Neural progenitor cell (in vitro differentiated cells): ENCODE data around the gene PADI3. TPM values are rescaled to one million over a fixed set of nuclear protein-coding genes. Genes with fewer than 3 reads are reported as not detected.

Experiments
- DNase-seq: peaks from one replicate; pipeline ENCODE4 v3.0.0-alpha.2; 2016; ENCODE audit warnings: low spot score
- H2AFZ ChIP-seq: fragments of 200-600 bp; sonication (generic); replicated peaks from 2 replicates; pipeline ENCODE4 v1.6.1; 2016; ENCODE audit warnings: antibody characterized with exemption
- H3F3A ChIP-seq: fragments of 200-600 bp; sonication (generic); 2 replicates; pipeline ENCODE4 v1.6.1; 2016; ENCODE audit warnings: antibody characterized with exemption, low read depth
- H3K27ac ChIP-seq: fragments of 200-600 bp; sonication (generic); 2 replicates; pipeline ENCODE4 v1.5.1; 2016; ENCODE audit warnings: mild to moderate bottlenecking
- H3K27me3 ChIP-seq: fragments of 200-600 bp; sonication (generic); 2 replicates; pipeline ENCODE4 v1.6.1; 2016; ENCODE audit warnings: mild to moderate bottlenecking, moderate library complexity
- H3K36me3 ChIP-seq: fragments of 200-600 bp; sonication (generic); 2 replicates; pipeline ENCODE4 v1.5.1; 2016
- H3K4me1 ChIP-seq: fragments of 200-600 bp; sonication (generic); 2 replicates; pipeline ENCODE4 v1.6.1; 2016; ENCODE audit warnings: mixed run types
- H3K4me2 ChIP-seq: fragments of 200-600 bp; sonication (generic); 2 replicates; pipeline ENCODE4 v1.6.1; 2016
- H3K4me3 ChIP-seq: fragments of 200-600 bp; sonication (generic); 2 replicates; pipeline ENCODE4 v1.5.1; 2016
- H3K79me2 ChIP-seq: fragments of 200-600 bp; sonication (generic); 2 replicates; pipeline ENCODE4 v1.6.1; 2016; ENCODE audit warnings: low read depth
- H3K9ac ChIP-seq: fragments of 200-600 bp; sonication (generic); 2 replicates; pipeline ENCODE4 v1.6.1; 2016
- H3K9me3 ChIP-seq: fragments of 200-600 bp; sonication (generic); 2 replicates; pipeline ENCODE4 v1.5.1; 2016; ENCODE audit warnings: low read depth
- H4K20me1 ChIP-seq: fragments of 200-600 bp; sonication (generic); 2 replicates; pipeline ENCODE4 v1.6.1; 2016; ENCODE audit warnings: low read depth
- H3K27ac Mint-ChIP-seq: 3 replicates; pipeline ENCODE4 v1.8.0; 2021; ENCODE audit warnings: mixed read lengths
- H3K27me3 Mint-ChIP-seq: 2 replicates; pipeline ENCODE4 v1.8.0; 2022; ENCODE audit warnings: low read depth, mild to moderate bottlenecking, inconsistent platforms, moderate library complexity, mixed read lengths; ENCODE audit not compliant: insufficient read depth
- H3K36me3 Mint-ChIP-seq: 3 replicates; pipeline ENCODE4 v1.8.0; 2021; ENCODE audit warnings: mixed read lengths
- H3K4me1 Mint-ChIP-seq: 3 replicates; pipeline ENCODE4 v1.8.0; 2021; ENCODE audit warnings: mixed read lengths
- H3K4me3 Mint-ChIP-seq: 3 replicates; pipeline ENCODE4 v1.8.0; 2021; ENCODE audit warnings: mild to moderate bottlenecking, moderate library complexity, mixed read lengths
- H3K9me3 Mint-ChIP-seq: 3 replicates; pipeline ENCODE4 v1.8.0; 2020; ENCODE audit warnings: mixed read lengths
- CTCF ChIP-seq: fragments of 200-600 bp; sonication (generic); IDR thresholded peaks from 2 replicates; pipeline ENCODE4 v1.5.1; 2017; ENCODE audit warnings: antibody characterized with exemption, mild to moderate bottlenecking
- EZH2 ChIP-seq: fragments of 200-600 bp; sonication (generic); IDR thresholded peaks from 2 replicates; pipeline ENCODE4 v1.6.1; 2017; ENCODE audit warnings: antibody characterized with exemption, mild to moderate bottlenecking, moderate library complexity
- EZH2phosphoT487 ChIP-seq: fragments of 200-600 bp; sonication (generic); IDR thresholded peaks from 2 replicates; pipeline ENCODE4 v1.6.1; 2017; ENCODE audit warnings: antibody characterized with exemption
- total RNA-seq: library from RNA; depleted of rRNA; stranded (reverse); fragments of >200 nt; gene quantifications from 2 replicates; pipeline ENCODE4 v1.2.3, GENCODE V29; 2015; ENCODE audit warnings: low replicate concordance

Gene PADI3
- total RNA-seq, 1 donor from 2014 or later: 1.0 TPM

- H2AFZ ChIP-seq: no peak overlapping the region
- TF ChIP-seq EZH2phosphoT487: no peak
- TF ChIP-seq CTCF: no peak
- TF ChIP-seq EZH2: no peak
- H3K4me3 Mint-ChIP-seq: no peak overlapping the region
Measured at GRCh38 chr1:17306921-17307320, 58.0 kb downstream of the PADI3 start.

DNA sequence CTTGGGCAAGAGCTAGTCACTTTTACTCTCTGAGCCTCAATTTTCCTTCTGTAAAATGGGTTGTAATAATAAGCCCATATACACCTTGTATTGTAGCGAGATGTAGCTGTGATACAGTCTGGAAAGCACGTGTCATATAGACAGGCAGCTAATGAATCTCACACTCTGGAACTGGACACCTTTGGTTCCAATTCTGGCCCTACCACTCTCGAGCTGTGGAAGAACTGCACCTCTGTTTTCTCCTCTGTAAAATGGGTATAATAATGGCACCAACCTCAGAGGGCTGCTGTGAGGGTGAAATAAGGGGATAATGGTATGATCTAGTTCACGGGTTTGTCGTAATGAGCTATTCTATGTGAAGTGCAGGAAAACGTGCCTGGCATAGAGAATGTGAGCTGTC, 58.4 kb downstream of the PADI3 start:
- Mint-ChIP-seq H3K4me3 (no peak overlapping the region), H3K9me3 (peaks cover 3% of the 10 kb centered on the region), H3K27ac (no peak overlapping the region), H3K4me1 (peaks cover 25% of the 10 kb centered on the region), H3K27me3 (peaks cover 16% of the 10 kb centered on the region), H3K36me3 (no peaks in the 10 kb centered on the region)
- no peaks in the 10 kb centered on the region for H3K27me3 ChIP-seq
- TF ChIP-seq EZH2 (no peak), EZH2phosphoT487 (no peak), CTCF (no peak)
- DNase-seq: no peak
- no peaks in the 10 kb centered on the region for H3K9me3 ChIP-seq
- no peaks in the 10 kb centered on the region for H4K20me1 ChIP-seq
- H3K4me2 ChIP-seq: no peak overlapping the region
- no peak overlapping the region for H3K4me3 ChIP-seq
- no peak overlapping the region for H3K27ac ChIP-seq
- H2AFZ ChIP-seq: no peak overlapping the region
- no peak overlapping the region for H3K9ac ChIP-seq
- no peaks in the 10 kb centered on the region for H3F3A ChIP-seq
- no peaks in the 10 kb centered on the region for H3K79me2 ChIP-seq
- peaks cover 5% of the 10 kb centered on the region for H3K4me1 ChIP-seq
- H3K36me3 ChIP-seq: no peaks in the 10 kb centered on the region

More at GRCh38 chr1:17306921-17307320, 58.0 kb downstream of the PADI3 start:
- Histone ChIP-seq H3F3A (no peaks in the 10 kb centered on the region), H3K4me1 (peaks cover 5% of the 10 kb centered on the region), H3K27me3 (no peaks in the 10 kb centered on the region), H4K20me1 (no peaks in the 10 kb centered on the region), H3K9ac (no peak overlapping the region), H3K79me2 (no peaks in the 10 kb centered on the region), H3K4me2 (no peak overlapping the region), H3K9me3 (no peaks in the 10 kb centered on the region), H3K36me3 (no peaks in the 10 kb centered on the region), H3K27ac (no peak overlapping the region), H3K4me3 (no peak overlapping the region)
- peak overlapping the region; percentile 11 for H3K27ac Mint-ChIP-seq
- peaks cover 25% of the 10 kb centered on the region for H3K4me1 Mint-ChIP-seq
- H3K27me3 Mint-ChIP-seq: peaks cover 18% of the 10 kb centered on the region
- H3K9me3 Mint-ChIP-seq: peaks cover 7% of the 10 kb centered on the region
- H3K36me3 Mint-ChIP-seq: no peaks in the 10 kb centered on the region
- DNase-seq: no peak

DNA sequence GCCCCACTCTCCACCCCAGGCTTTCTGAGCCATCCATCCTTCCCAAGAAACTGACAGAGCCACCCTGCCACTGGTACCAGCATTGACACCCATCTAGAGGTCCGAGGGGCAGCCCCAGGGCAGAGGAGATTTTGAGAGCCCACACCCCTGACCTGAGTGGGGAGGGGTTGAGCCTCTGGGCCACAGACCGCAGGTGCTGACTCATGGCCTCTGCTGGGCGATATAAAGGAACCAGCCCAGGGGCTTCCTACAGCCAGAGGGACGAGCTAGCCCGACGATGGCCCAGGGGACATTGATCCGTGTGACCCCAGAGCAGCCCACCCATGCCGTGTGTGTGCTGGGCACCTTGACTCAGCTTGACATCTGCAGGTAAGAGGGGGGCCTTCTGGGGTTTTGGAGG, 59.0 kb downstream of the PADI3 start, which contains the start of gene PADI4:
Gene PADI4, plus strand, starts transcription at position 252 of the 400 bp plus-strand sequence. Its CDS starts 26 bp downstream, at position 278.
- no peaks in the 10 kb centered on the region for H3K36me3 ChIP-seq
- Mint-ChIP-seq H3K9me3 (peaks cover under 1% of the 10 kb centered on the region), H3K27me3 (peaks cover 16% of the 10 kb centered on the region), H3K4me3 (no peak within 1 kb of the TSS), H3K36me3 (no peaks in the 10 kb centered on the region), H3K4me1 (peaks cover 25% of the 10 kb centered on the region), H3K27ac (no peak within 1 kb of the TSS)
- DNase-seq: no peak
- H3K4me2 ChIP-seq: no peak within 1 kb of the TSS
- no peaks in the 10 kb centered on the region for H3K9me3 ChIP-seq
- TF ChIP-seq EZH2phosphoT487 (no peak), CTCF (no peak), EZH2 (no peak)
- no peak within 1 kb of the TSS for H3K9ac ChIP-seq
- no peaks in the 10 kb centered on the region for H3K79me2 ChIP-seq
- no peak within 1 kb of the TSS for H3K27ac ChIP-seq
- H3K27me3 ChIP-seq: no peaks in the 10 kb centered on the region
- peaks cover 5% of the 10 kb centered on the region for H3K4me1 ChIP-seq
- H3K4me3 ChIP-seq: no peak within 1 kb of the TSS
- H4K20me1 ChIP-seq: no peaks in the 10 kb centered on the region
- no peaks in the 10 kb centered on the region for H3F3A ChIP-seq
- H2AFZ ChIP-seq: no peak within 1 kb of the TSS
